ENCODE measurements around the gene COMMD9.

COMMD9 gene

GRCh38 chr11:36278531-36279282, 10.5 kb downstream of the COMMD9 start:
- TF ChIP-seq CTCF (IDR thresholded peaks at IDR 0.05): no peak
- no peak overlapping the region for H3K27ac ChIP-seq
- DNase-seq (ENCODE audit: low spot score): no peak
- no peak overlapping the region for H3K4me3 ChIP-seq

GRCh38 chr11:36274414-36274813, 14.8 kb downstream of the COMMD9 start:
- no peak overlapping the region for H3K27ac ChIP-seq
- H3K4me3 ChIP-seq: no peak overlapping the region
- DNase-seq (ENCODE audit: low spot score): peak; percentile 26
- TF ChIP-seq CTCF (IDR thresholded peaks at IDR 0.05): no peak

- no peak for DNase-seq (ENCODE audit: low spot score)
- no peak overlapping the region for H3K27ac ChIP-seq
- H3K4me3 ChIP-seq: no peak overlapping the region
- no peak for TF ChIP-seq CTCF (IDR thresholded peaks at IDR 0.05)
These were observed 16.1 kb downstream of the COMMD9 start for GRCh38 chr11:36273110-36273509.

GRCh38 chr11:36271794-36272407, 17.3 kb downstream of the COMMD9 start:
- TF ChIP-seq CTCF (IDR thresholded peaks at IDR 0.05): no peak
- Histone ChIP-seq H3K4me3 (no peak overlapping the region), H3K27ac (no peak overlapping the region)
- no peak for DNase-seq (ENCODE audit: low spot score)

- TF ChIP-seq CTCF (IDR thresholded peaks at IDR 0.05): no peak
- no peak for DNase-seq (ENCODE audit: low spot score)
- Histone ChIP-seq H3K4me3 (no peak overlapping the region), H3K27ac (no peak overlapping the region)
These were observed 18.5 kb downstream of the COMMD9 start for GRCh38 chr11:36270701-36271100.

GRCh38 chr11:36268337-36268985, 20.8 kb downstream of the COMMD9 start:
- no peak for TF ChIP-seq CTCF (IDR thresholded peaks at IDR 0.05)
- no peak for DNase-seq (ENCODE audit: low spot score)
- no peak overlapping the region for H3K27ac ChIP-seq

More at GRCh38 chr11:36268337-36268985, 20.8 kb downstream of the COMMD9 start:
- H3K4me3 ChIP-seq: no peak overlapping the region
